Neural cell (in vitro differentiated cells): ENCODE data around the gene DCANP1. TPM values are rescaled to one million over a fixed set of nuclear protein-coding genes. Genes with fewer than 3 reads are reported as not detected.

Experiments used
- H2AFZ ChIP-seq: fragments of 200-600, 300-800 bp; sonication (generic), shearing (Covaris generic); 2 replicates; pipeline ENCODE4 v1.6.0; 2014; ENCODE audit warnings: low read depth, mild to moderate bottlenecking, antibody characterized with exemption, low read length, moderate library complexity
- H3F3A ChIP-seq: fragments of 200-600 bp; shearing (Covaris generic); 2 replicates; pipeline ENCODE4 v1.6.1; 2016; ENCODE audit warnings: mild to moderate bottlenecking, moderate library complexity, mixed read lengths, antibody characterized with exemption, low read length; ENCODE audit not compliant: insufficient read depth, poor library complexity, severe bottlenecking
- H3K27ac ChIP-seq: fragments of 200-600, 300-800 bp; sonication (generic), shearing (Covaris generic); 2 replicates; pipeline ENCODE4 v1.5.1; 2014; ENCODE audit warnings: mild to moderate bottlenecking, low read length, moderate library complexity
- H3K27me3 ChIP-seq: fragments of 300-800, 200-600 bp; sonication (generic), shearing (Covaris generic); 2 replicates; pipeline ENCODE4 v1.6.0; 2014; ENCODE audit warnings: mild to moderate bottlenecking, low read depth, low read length, moderate library complexity; ENCODE audit not compliant: insufficient read depth
- H3K36me3 ChIP-seq: fragments of 300-800, 200-600 bp; sonication (generic), shearing (Covaris generic); 2 replicates; pipeline ENCODE4 v1.5.1; 2014; ENCODE audit warnings: mild to moderate bottlenecking, antibody characterized with exemption, low read length, moderate library complexity; ENCODE audit not compliant: insufficient read depth
- H3K4me2 ChIP-seq: fragments of 300-800, 200-600 bp; sonication (generic), shearing (Covaris generic); 2 replicates; pipeline ENCODE4 v1.6.0; 2014; ENCODE audit warnings: mild to moderate bottlenecking, low read length
- H3K4me3 ChIP-seq: fragments of 300-800, 200-600 bp; sonication (generic), shearing (Covaris generic); 2 replicates; pipeline ENCODE4 v1.5.1; 2014; ENCODE audit warnings: mild to moderate bottlenecking, low read length, moderate library complexity
- H3K79me2 ChIP-seq: fragments of 200-600 bp; shearing (Covaris generic); replicated peaks from 2 replicates; pipeline ENCODE4 v1.6.0; 2014; ENCODE audit warnings: mild to moderate bottlenecking, low read length, moderate library complexity; ENCODE audit not compliant: insufficient read depth
- H3K9ac ChIP-seq: fragments of 300-800, 200-600 bp; sonication (generic), shearing (Covaris generic); 2 replicates; pipeline ENCODE4 v1.6.1; 2016; ENCODE audit warnings: mild to moderate bottlenecking, low read length, mixed read lengths
- H3K9me2 ChIP-seq: fragments of 200-600 bp; shearing (Covaris generic); 2 replicates; pipeline ENCODE4 v1.6.1; 2016; ENCODE audit warnings: mild to moderate bottlenecking, low read length, mixed read lengths; ENCODE audit not compliant: insufficient read depth
- H3K9me3 ChIP-seq: fragments of 200-600, 300-800 bp; sonication (generic), shearing (Covaris generic); 2 replicates; pipeline ENCODE4 v1.6.1; 2016; ENCODE audit warnings: mild to moderate bottlenecking, mixed run types, low read length, moderate library complexity, mixed read lengths
- H4K20me1 ChIP-seq: fragments of 200-600 bp; shearing (Covaris generic); 2 replicates; pipeline ENCODE4 v1.6.1; 2016; ENCODE audit warnings: mild to moderate bottlenecking, mixed run types; ENCODE audit not compliant: insufficient read depth
- EP300 ChIP-seq: fragments of 450-650 bp; conservative IDR thresholded peaks from 2 replicates; pipeline ENCODE4 v1.6.1; 2014; ENCODE audit warnings: antibody characterized with exemption, mild to moderate bottlenecking, moderate library complexity; ENCODE audit not compliant: poor library complexity, severe bottlenecking
- EZH2 ChIP-seq: fragments of 200-600, 300-800 bp; shearing (Covaris generic), sonication (generic); IDR thresholded peaks from 2 replicates; pipeline ENCODE4 v1.6.1; 2014; ENCODE audit warnings: antibody characterized with exemption, low read length, borderline replicate concordance, mild to moderate bottlenecking; ENCODE audit not compliant: insufficient read depth, poor library complexity, severe bottlenecking
- MXI1 ChIP-seq: fragments of 450-650 bp; conservative IDR thresholded peaks from 2 replicates; pipeline ENCODE4 v1.6.1; 2014; ENCODE audit warnings: antibody characterized with exemption, mild to moderate bottlenecking; ENCODE audit not compliant: poor library complexity, severe bottlenecking
- POLR2AphosphoS5 ChIP-seq: IDR thresholded peaks from 2 replicates; pipeline ENCODE4 v1.6.1; 2012
- RAD21 ChIP-seq: fragments of 450-650 bp; conservative IDR thresholded peaks from 2 replicates; pipeline ENCODE4 v1.6.1; 2014; ENCODE audit warnings: antibody characterized with exemption, mild to moderate bottlenecking, moderate library complexity
- SMC3 ChIP-seq: fragments of 450-650 bp; conservative IDR thresholded peaks from 2 replicates; pipeline ENCODE4 v1.6.1; 2014; ENCODE audit warnings: antibody characterized with exemption, mild to moderate bottlenecking, moderate library complexity; ENCODE audit not compliant: poor library complexity
- TAF1 ChIP-seq: IDR thresholded peaks from 2 replicates; pipeline ENCODE4 v1.6.1; 2012; ENCODE audit warnings: low read depth
- polyA plus RNA-seq: library from polyadenylated mRNA; depleted of rRNA; stranded (reverse); fragments of >200 nt; gene quantifications from 2 replicates; pipeline ENCODE4 v1.2.3, GENCODE V29; 2014
- TF ChIP-seq, protein P1 (sequence below): IDR thresholded peaks from 2 replicates; pipeline ENCODE4 v1.6.1; 2012; ENCODE audit warnings: borderline replicate concordance
- TF ChIP-seq, protein P2 (sequence below): fragments of 450-650 bp; IDR thresholded peaks from 2 replicates; pipeline ENCODE4 v1.5.1; 2014; ENCODE audit warnings: antibody characterized with exemption, mild to moderate bottlenecking, moderate library complexity; ENCODE audit not compliant: poor library complexity, severe bottlenecking

The DCANP1 gene
- polyA plus RNA-seq, 1 donor from 2014 or later = not detected

DNA sequence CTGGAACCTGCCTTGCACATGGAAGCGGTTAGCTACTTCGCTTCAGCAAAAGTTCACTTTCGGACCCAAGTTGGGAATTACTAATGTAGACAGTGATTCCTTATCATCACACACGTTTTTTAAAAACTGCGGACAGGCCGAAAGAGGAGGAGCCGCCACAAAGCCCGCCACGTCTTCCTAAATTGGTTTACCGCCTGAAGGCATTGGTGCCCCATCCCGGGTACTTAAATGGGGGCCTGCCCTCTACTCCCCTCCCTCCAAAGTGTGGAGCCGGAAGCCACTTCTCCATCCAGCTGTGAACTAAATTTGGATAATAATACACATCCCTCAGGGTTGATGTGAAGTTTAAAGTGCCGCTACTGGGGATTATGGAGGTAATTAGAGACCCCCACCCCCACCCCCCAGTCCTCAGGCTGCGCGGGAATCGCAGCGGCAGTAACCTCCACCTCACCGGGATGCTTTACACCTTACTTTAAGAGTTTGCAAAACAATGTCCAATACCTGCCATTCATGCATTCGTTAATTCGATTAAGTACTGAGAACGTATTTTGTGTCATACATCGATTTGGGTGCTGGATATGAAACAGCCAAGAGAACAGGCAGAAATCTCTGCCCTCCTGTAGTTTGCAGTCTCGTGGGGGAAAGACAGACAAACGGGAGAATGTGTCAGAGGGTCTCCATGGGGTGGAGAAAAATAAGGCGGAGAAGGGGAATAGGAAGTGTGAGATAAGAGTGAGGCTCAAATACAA, 47.2 kb downstream of the DCANP1 start:
- no peaks in the 10 kb centered on the region for H3K9me3 ChIP-seq
- TF ChIP-seq POLR2AphosphoS5 (no peak), EZH2 (no peak), MXI1 (no peak), SMC3 (no peak), EP300 (no peak), TAF1 (no peak), RAD21 (no peak)
- TF ChIP-seq, protein P1, sequence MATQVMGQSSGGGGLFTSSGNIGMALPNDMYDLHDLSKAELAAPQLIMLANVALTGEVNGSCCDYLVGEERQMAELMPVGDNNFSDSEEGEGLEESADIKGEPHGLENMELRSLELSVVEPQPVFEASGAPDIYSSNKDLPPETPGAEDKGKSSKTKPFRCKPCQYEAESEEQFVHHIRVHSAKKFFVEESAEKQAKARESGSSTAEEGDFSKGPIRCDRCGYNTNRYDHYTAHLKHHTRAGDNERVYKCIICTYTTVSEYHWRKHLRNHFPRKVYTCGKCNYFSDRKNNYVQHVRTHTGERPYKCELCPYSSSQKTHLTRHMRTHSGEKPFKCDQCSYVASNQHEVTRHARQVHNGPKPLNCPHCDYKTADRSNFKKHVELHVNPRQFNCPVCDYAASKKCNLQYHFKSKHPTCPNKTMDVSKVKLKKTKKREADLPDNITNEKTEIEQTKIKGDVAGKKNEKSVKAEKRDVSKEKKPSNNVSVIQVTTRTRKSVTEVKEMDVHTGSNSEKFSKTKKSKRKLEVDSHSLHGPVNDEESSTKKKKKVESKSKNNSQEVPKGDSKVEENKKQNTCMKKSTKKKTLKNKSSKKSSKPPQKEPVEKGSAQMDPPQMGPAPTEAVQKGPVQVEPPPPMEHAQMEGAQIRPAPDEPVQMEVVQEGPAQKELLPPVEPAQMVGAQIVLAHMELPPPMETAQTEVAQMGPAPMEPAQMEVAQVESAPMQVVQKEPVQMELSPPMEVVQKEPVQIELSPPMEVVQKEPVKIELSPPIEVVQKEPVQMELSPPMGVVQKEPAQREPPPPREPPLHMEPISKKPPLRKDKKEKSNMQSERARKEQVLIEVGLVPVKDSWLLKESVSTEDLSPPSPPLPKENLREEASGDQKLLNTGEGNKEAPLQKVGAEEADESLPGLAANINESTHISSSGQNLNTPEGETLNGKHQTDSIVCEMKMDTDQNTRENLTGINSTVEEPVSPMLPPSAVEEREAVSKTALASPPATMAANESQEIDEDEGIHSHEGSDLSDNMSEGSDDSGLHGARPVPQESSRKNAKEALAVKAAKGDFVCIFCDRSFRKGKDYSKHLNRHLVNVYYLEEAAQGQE = no peak
- TF ChIP-seq, protein P2, sequence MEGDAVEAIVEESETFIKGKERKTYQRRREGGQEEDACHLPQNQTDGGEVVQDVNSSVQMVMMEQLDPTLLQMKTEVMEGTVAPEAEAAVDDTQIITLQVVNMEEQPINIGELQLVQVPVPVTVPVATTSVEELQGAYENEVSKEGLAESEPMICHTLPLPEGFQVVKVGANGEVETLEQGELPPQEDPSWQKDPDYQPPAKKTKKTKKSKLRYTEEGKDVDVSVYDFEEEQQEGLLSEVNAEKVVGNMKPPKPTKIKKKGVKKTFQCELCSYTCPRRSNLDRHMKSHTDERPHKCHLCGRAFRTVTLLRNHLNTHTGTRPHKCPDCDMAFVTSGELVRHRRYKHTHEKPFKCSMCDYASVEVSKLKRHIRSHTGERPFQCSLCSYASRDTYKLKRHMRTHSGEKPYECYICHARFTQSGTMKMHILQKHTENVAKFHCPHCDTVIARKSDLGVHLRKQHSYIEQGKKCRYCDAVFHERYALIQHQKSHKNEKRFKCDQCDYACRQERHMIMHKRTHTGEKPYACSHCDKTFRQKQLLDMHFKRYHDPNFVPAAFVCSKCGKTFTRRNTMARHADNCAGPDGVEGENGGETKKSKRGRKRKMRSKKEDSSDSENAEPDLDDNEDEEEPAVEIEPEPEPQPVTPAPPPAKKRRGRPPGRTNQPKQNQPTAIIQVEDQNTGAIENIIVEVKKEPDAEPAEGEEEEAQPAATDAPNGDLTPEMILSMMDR = no peak

DNA sequence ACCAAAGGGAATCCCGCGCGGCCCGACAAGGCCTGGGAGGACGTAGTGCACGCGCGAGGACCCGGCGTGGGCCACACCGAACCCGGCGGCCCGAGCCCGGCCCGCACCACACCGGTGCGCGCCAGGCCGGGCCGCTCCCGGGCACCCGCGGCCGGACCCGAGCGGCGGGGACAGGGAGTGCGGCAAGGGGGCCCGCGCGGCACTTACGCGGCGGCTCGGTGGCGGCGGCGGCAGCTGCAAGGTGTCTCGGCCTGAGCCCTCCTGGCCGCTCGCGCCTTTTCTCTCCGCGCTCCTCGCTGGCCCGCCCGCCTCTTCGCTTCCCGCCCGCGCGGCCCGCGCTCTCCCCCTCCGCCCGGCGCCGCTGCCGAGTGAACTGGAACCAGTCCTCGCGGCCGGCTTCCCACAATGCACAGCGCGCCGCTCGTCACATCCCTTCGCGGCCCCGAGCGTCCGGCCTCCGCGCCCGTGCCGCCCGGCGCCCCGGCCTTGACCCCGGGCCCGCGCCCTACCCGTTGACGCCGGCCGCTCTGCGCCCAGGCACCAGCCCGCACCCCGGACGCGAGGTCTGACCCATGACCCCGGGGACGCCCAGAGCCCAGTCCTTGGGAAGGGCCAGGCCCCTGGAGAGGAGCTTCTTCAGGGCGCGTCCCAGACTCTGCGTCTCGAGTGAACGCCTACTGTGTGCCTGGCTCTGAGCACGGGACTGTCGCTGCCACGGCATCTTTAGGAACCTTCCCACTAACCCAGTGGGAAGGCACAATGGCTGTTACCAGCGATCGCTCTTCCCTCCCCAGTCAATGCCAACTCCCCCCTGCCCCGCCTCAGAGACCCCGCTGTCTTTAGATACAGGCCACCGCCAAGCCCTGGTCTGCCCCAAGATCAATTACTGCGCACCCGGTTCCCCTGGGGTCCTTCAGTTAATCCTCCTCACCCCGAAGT, 48.0 kb downstream of the DCANP1 start, which contains the start of gene MACROH2A1:
TSS of gene MACROH2A1 (minus strand) at position 377 of the 939 bp plus-strand sequence. CDS start 10,138 bp downstream, outside the sequence.
- no peaks in the 10 kb centered on the region for H3K9me2 ChIP-seq
- H2AFZ ChIP-seq = peak within 1 kb of the TSS; percentile 98
- H3K79me2 ChIP-seq = peaks cover 50% of the 10 kb centered on the region
- no peaks in the 10 kb centered on the region for H3K9me3 ChIP-seq
- H3K27me3 ChIP-seq = no peaks in the 10 kb centered on the region
- no peaks in the 10 kb centered on the region for H3K36me3 ChIP-seq
- peak within 1 kb of the TSS; percentile 91 for H3K9ac ChIP-seq
- peak within 1 kb of the TSS; percentile 74 for H3K27ac ChIP-seq
- no peaks in the 10 kb centered on the region for H3F3A ChIP-seq
- peak within 1 kb of the TSS; percentile 74 for H3K4me2 ChIP-seq
- peak within 1 kb of the TSS; percentile 95 for H3K4me3 ChIP-seq
- H4K20me1 ChIP-seq = no peaks in the 10 kb centered on the region
- TF ChIP-seq EP300 (peak; percentile 49), MXI1 (peak; percentile 49), TAF1 (peak; percentile 31), POLR2AphosphoS5 (peak; percentile 82), SMC3 (no peak), RAD21 (peak; percentile 34), EZH2 (no peak)
- TF ChIP-seq, protein P1 = no peak
- TF ChIP-seq, protein P2 = peak; percentile 28

More for the DNA sequence above, 47.2 kb downstream of the DCANP1 start:
- Histone ChIP-seq H3K4me2 (peak overlapping the region; percentile 74), H3K9ac (peak overlapping the region; percentile 91), H3K27ac (peak overlapping the region; percentile 74), H3K36me3 (no peaks in the 10 kb centered on the region), H2AFZ (peak overlapping the region; percentile 98), H3K79me2 (peaks cover 42% of the 10 kb centered on the region), H3F3A (no peaks in the 10 kb centered on the region), H4K20me1 (no peaks in the 10 kb centered on the region), H3K9me2 (no peaks in the 10 kb centered on the region), H3K27me3 (no peaks in the 10 kb centered on the region), H3K4me3 (peak overlapping the region; percentile 95)
